ENCODE results near the gene PELO. TPM values are rescaled to one million over a fixed set of nuclear protein-coding genes. Genes with fewer than 3 reads are reported as not detected.
"Not testable (repeated sequence)": the region's sequence is repeated elsewhere in the genome, so short reads cannot be mapped to it uniquely, and the experiment has no call there.

PELO gene
- total and polyA plus RNA-seq, 2 donors (not counting 1 experiment from before 2014, with no cell fraction given): 2.2 to 5.8 TPM

DNA sequence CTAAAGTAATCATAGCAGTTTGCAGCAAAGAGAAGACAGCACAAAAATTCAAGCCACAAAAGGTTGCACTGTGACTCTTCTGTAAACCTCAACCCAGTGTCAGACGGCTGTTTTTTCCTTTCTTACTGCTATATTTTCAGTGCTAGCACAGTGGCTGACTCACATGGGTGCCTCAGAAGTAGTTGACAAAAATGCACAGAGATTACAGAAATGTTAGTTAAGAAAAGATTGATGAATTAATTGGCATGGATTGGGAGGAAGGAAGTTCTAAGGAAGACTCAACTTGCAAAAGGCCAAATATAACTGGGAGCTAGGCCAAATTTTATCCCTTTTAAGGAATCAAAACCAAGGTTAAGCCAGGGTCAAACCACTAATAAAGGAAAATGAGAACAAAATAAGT lies 43.7 kb upstream of the PELO start:
- ChIA-PET POLR2A (no interaction called here), CTCF (no interaction called here)
- TF ChIP-seq EZH2 (IDR thresholded peaks at IDR 0.05; ENCODE audit: borderline replicate concordance, insufficient read depth, low read depth, low read length, poor library complexity, severe bottlenecking): no peak
- TF ChIP-seq, protein P1, sequence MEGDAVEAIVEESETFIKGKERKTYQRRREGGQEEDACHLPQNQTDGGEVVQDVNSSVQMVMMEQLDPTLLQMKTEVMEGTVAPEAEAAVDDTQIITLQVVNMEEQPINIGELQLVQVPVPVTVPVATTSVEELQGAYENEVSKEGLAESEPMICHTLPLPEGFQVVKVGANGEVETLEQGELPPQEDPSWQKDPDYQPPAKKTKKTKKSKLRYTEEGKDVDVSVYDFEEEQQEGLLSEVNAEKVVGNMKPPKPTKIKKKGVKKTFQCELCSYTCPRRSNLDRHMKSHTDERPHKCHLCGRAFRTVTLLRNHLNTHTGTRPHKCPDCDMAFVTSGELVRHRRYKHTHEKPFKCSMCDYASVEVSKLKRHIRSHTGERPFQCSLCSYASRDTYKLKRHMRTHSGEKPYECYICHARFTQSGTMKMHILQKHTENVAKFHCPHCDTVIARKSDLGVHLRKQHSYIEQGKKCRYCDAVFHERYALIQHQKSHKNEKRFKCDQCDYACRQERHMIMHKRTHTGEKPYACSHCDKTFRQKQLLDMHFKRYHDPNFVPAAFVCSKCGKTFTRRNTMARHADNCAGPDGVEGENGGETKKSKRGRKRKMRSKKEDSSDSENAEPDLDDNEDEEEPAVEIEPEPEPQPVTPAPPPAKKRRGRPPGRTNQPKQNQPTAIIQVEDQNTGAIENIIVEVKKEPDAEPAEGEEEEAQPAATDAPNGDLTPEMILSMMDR (IDR thresholded peaks at IDR 0.05): no peak
- Mint-ChIP-seq H3K4me3 (no peak overlapping the region), H3K27ac (no peak overlapping the region), H3K27me3 (peaks cover 6% of the 10 kb centered on the region), H3K9me3 (ENCODE audit: insufficient read depth) (no peaks in the 10 kb centered on the region), H3K4me1 (no peaks in the 10 kb centered on the region)
- Histone ChIP-seq H3K4me3 (ENCODE audit: control extremely low read depth in 1 of 5, extremely low read depth in 1 of 5, insufficient read depth in 1 of 5, low read depth in 2 of 5, low read length in 4 of 5) (no peak overlapping the region), H3K36me3 (replicated peaks in 1 of 2; ENCODE audit: control extremely low read depth in 1 of 2, control insufficient read depth in 1 of 2, extremely low read depth in 1 of 2, insufficient read depth in 2 of 2, low read length in 1 of 2) (no peaks in the 10 kb centered on the region), H3K9me3 (ENCODE audit: control extremely low read depth in 1 of 3, control insufficient read depth in 2 of 3, insufficient read depth in 1 of 3, low read length in 2 of 3) (no peaks in the 10 kb centered on the region), H2AFZ (ENCODE audit: insufficient read depth, low read depth, low read length, poor library complexity, severe bottlenecking) (no peak overlapping the region), H3K27ac (ENCODE audit: low read length in 2 of 2) (no peak overlapping the region), H3K4me1 (ENCODE audit: control insufficient read depth in 2 of 2, insufficient read depth in 2 of 2, low read length in 2 of 2) (no peaks in the 10 kb centered on the region), H3K9ac (ENCODE audit: low read length) (no peak overlapping the region), H3K27me3 (replicated peaks in 1 of 4; ENCODE audit: control extremely low read depth in 1 of 4, control insufficient read depth in 3 of 4, insufficient read depth in 4 of 4, low read length in 3 of 4) (no peaks in the 10 kb centered on the region), H4K20me1 (ENCODE audit: control insufficient read depth, insufficient read depth, low read length, poor library complexity, severe bottlenecking) (no peaks in the 10 kb centered on the region), H3K79me2 (ENCODE audit: control insufficient read depth, insufficient read depth, low read length) (no peaks in the 10 kb centered on the region), H3K4me2 (replicated peaks; ENCODE audit: low read depth, low read length, poor library complexity, severe bottlenecking) (no peak overlapping the region)
- ATAC-seq (ENCODE audit: low read depth) (no peak), DNase-seq (no peak)
- intact Hi-C loops (cut with micrococcal nuclease): no loop called here
- 20% methylated on average over 1 of the region's 1 CpG for WGBS (ENCODE audit: insufficient coverage)

DNA sequence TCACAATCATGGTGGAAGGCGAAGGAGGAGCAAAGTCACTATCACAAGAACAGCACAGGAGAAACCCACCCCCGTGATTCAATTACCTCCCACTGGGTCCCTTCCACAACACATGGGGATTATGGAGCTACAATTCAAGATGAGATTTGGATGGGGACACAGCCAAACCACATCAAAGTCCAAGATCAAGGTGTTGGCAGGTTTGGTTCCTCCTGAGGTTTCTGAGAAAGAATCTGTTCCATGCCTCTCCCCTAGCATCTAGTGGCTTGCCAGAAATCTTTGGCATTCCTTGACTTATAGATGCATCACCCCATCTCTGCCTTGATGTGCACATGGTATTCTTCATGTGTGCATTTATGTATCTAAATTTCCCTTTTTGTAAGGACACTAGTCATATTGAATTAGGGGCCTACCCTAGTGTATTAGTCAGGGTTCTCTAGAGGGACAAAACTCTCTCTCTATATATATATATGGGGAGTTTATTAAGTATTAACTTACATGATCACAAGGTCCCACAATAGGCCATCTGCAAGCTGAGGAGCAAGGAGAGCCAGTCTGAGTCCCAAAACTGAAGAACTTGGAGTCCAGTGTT lies 42.8 kb upstream of the PELO start:
- DNase-seq; H3K79me2 ChIP-seq (ENCODE audit: control insufficient read depth, insufficient read depth, low read length); H4K20me1 ChIP-seq (ENCODE audit: control insufficient read depth, insufficient read depth, low read length, poor library complexity, severe bottlenecking); H3K9me3 ChIP-seq (ENCODE audit: control extremely low read depth in 1 of 3, control insufficient read depth in 2 of 3, insufficient read depth in 1 of 3, low read length in 2 of 3); H3K27me3 Mint-ChIP-seq; H3K4me2 ChIP-seq (replicated peaks; ENCODE audit: low read depth, low read length, poor library complexity, severe bottlenecking); H3K27me3 ChIP-seq (replicated peaks in 1 of 4; ENCODE audit: control extremely low read depth in 1 of 4, control insufficient read depth in 3 of 4, insufficient read depth in 4 of 4, low read length in 3 of 4); H2AFZ ChIP-seq (ENCODE audit: insufficient read depth, low read depth, low read length, poor library complexity, severe bottlenecking); intact Hi-C loops (cut with micrococcal nuclease); H3K4me1 Mint-ChIP-seq; H3K27ac ChIP-seq (ENCODE audit: low read length in 2 of 2); H3K36me3 ChIP-seq (replicated peaks in 1 of 2; ENCODE audit: control extremely low read depth in 1 of 2, control insufficient read depth in 1 of 2, extremely low read depth in 1 of 2, insufficient read depth in 2 of 2, low read length in 1 of 2); POLR2A ChIA-PET; H3K27ac Mint-ChIP-seq; H3K4me1 ChIP-seq (ENCODE audit: control insufficient read depth in 2 of 2, insufficient read depth in 2 of 2, low read length in 2 of 2); H3K9ac ChIP-seq (ENCODE audit: low read length); H3K4me3 ChIP-seq (ENCODE audit: control extremely low read depth in 1 of 5, extremely low read depth in 1 of 5, insufficient read depth in 1 of 5, low read depth in 2 of 5, low read length in 4 of 5); H3K4me3 Mint-ChIP-seq; CTCF ChIA-PET; ATAC-seq (ENCODE audit: low read depth); H3K9me3 Mint-ChIP-seq (ENCODE audit: insufficient read depth): not testable (repeated sequence)
- no CpG with 5 or more reads among the region's 2 CpGs for WGBS (ENCODE audit: insufficient coverage)
